ENCODE results near the gene PPP2R2B.

DNA sequence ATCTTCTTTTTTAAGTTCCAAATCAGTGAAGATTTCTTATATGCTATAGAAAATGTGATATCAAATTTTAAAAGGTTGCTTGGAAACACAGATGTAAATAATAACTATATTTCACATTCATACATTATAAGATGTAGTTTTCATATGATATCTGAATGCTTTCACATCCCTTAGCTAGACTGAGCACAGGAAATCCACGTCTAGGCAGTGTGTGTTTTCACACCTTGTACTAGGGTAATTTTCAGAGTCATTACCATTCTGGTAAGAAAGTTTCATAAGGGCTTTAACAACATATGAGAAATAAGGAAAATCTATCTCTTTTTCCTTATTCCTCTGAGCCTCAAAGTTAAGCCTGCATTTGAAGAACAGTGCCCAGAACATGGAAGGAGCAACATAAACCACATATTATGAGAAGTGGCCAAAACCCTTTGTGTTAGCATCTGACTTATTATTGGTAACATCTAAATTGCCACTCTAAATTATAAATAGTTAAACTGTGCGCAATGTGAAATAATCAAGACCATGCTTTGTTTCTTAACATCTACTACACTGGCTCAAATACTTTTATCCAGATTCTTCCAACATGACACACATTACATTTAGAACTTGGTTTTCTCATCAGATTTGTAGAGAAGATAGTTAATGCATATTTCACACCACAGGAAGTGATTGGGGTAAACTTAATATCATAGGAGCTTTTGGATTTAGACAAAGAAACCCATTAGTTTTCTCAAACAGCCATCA lies 113.3 kb downstream of the PPP2R2B start:
- TF ChIP-seq POLR2A (IDR thresholded peaks at IDR 0.05; ENCODE audit: low read depth, low read length) = no peak
- no peak for TF ChIP-seq CTCF (conservative IDR thresholded peaks at IDR 0.05; ENCODE audit: low read depth, low read length)
- TF ChIP-seq CEBPB (IDR thresholded peaks at IDR 0.05; ENCODE audit: low read depth, low read length) = no peak
- TF ChIP-seq MXI1 (IDR thresholded peaks at IDR 0.05; ENCODE audit: borderline replicate concordance, low read depth, low read length) = no peak
- no peak for TF ChIP-seq RCOR1 (IDR thresholded peaks at IDR 0.05; ENCODE audit: insufficient replicate concordance, low read length)
- TF ChIP-seq MAFK (IDR thresholded peaks at IDR 0.05; ENCODE audit: low read depth, low read length) = no peak
- TF ChIP-seq RAD21 (IDR thresholded peaks at IDR 0.05; ENCODE audit: low read length) = no peak
- no peak for TF ChIP-seq SMC3 (IDR thresholded peaks at IDR 0.05; ENCODE audit: low read depth, low read length)
- no peak for TF ChIP-seq RFX5 (IDR thresholded peaks at IDR 0.05; ENCODE audit: low read depth, low read length)
- no peak for TF ChIP-seq MAZ (IDR thresholded peaks at IDR 0.05; ENCODE audit: borderline replicate concordance, low read depth, low read length)
- TF ChIP-seq USF2 (IDR thresholded peaks at IDR 0.05; ENCODE audit: low read depth, low read length) = no peak
- TF ChIP-seq, protein P1, sequence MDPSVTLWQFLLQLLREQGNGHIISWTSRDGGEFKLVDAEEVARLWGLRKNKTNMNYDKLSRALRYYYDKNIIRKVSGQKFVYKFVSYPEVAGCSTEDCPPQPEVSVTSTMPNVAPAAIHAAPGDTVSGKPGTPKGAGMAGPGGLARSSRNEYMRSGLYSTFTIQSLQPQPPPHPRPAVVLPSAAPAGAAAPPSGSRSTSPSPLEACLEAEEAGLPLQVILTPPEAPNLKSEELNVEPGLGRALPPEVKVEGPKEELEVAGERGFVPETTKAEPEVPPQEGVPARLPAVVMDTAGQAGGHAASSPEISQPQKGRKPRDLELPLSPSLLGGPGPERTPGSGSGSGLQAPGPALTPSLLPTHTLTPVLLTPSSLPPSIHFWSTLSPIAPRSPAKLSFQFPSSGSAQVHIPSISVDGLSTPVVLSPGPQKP (IDR thresholded peaks at IDR 0.05; ENCODE audit: borderline replicate concordance, low read depth, low read length) = no peak
- TF ChIP-seq CHD1 (IDR thresholded peaks at IDR 0.05; ENCODE audit: low read depth, low read length) = no peak
- no peak for TF ChIP-seq FOS (IDR thresholded peaks at IDR 0.05; ENCODE audit: low read depth, low read length)
